ENCODE results near the gene ATXN1.

DNA sequence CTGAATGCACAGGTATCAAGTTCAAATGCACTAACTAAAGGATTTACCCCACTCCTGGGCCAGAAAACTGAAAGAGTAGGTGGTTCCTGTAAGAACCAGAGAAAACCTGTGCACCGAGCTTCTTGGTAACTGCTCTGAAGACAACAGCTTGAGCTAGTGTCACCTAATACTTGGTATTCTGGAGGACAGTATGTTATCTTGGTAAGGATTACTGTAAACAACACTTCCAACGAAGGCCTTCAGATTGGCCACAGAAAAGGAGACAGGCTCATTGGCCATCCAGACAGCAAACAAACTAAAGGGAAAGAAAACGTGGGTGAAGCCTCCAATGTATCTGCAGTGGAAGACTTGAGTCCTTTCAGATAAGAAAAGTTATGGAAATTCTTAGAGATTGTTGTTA lies 461.4 kb downstream of the ATXN1 start:
- TF ChIP-seq, protein P1, sequence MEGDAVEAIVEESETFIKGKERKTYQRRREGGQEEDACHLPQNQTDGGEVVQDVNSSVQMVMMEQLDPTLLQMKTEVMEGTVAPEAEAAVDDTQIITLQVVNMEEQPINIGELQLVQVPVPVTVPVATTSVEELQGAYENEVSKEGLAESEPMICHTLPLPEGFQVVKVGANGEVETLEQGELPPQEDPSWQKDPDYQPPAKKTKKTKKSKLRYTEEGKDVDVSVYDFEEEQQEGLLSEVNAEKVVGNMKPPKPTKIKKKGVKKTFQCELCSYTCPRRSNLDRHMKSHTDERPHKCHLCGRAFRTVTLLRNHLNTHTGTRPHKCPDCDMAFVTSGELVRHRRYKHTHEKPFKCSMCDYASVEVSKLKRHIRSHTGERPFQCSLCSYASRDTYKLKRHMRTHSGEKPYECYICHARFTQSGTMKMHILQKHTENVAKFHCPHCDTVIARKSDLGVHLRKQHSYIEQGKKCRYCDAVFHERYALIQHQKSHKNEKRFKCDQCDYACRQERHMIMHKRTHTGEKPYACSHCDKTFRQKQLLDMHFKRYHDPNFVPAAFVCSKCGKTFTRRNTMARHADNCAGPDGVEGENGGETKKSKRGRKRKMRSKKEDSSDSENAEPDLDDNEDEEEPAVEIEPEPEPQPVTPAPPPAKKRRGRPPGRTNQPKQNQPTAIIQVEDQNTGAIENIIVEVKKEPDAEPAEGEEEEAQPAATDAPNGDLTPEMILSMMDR (IDR thresholded peaks at IDR 0.05): no peak
- no peak for TF ChIP-seq ZNF138 (CRISPR knock-in tag; conservative IDR thresholded peaks at IDR 0.05)

Measured in WTC11 (cell line).